A549 (cell line): ENCODE measurements around the gene C1QTNF12. TPM values are rescaled to one million over a fixed set of nuclear protein-coding genes. Genes with fewer than 3 reads are reported as not detected.

Experiments used
- ATAC-seq, 2 experiments: fragments of 200-7000 bp in 1 of 2; fragments of >200 bp in 1 of 2; cut with Nextera tagmentation in 1 of 2; cut with Tn5 transposase in 1 of 2; 3 replicates each; pipeline versions ENCODE4 v1.8.0 to v1.9.1; 2018 to 2020; ENCODE audit warnings: mild to moderate bottlenecking in 1 of 2, moderate library complexity in 1 of 2
- CTCF ChIA-PET: fragments of 300-600 bp; sonication (Branson Sonifier 250); formaldehyde crosslinking; extraction: SDS; loops from one replicate; lab custom pipeline; 2021; ENCODE audit warnings: antibody characterized with exemption, inconsistent platforms; lab: Yijun Ruan, JAX
- POLR2A ChIA-PET: fragments of 350-600 bp; formaldehyde crosslinking; extraction: SDS; loops from one replicate; lab custom pipeline; 2021; ENCODE audit warnings: antibody characterized with exemption, inconsistent platforms; lab: Yijun Ruan, JAX
- DNase-seq, 2 experiments: peaks; one replicate each; pipeline versions ENCODE4 v3.0.0 to v3.0.0-alpha.2; 2011 to 2016; ENCODE audit warnings: low read depth in 1 of 2, low spot score in 1 of 2
- FAIRE-seq: peaks from 2 replicates; lab custom pipeline; 2011; peaks lifted over from hg19 to GRCh38; lab: Jason Lieb, UNC
- H3K27ac ChIP-seq, 2 experiments: fragments of >200 bp; sonication (Bioruptor Twin); formaldehyde crosslinking; 3 replicates each; pipeline ENCODE4 v1.5.1; 2016 to 2017
- H3K4me1 ChIP-seq: fragments of >200 bp; sonication (Bioruptor Twin); formaldehyde crosslinking; 3 replicates; pipeline ENCODE4 v1.6.1; 2016
- H3K4me2 ChIP-seq: fragments of >200 bp; sonication (Bioruptor Twin); formaldehyde crosslinking; 3 replicates; pipeline ENCODE4 v1.6.1; 2016
- H3K4me3 ChIP-seq: fragments of >200 bp; sonication (Bioruptor Twin); formaldehyde crosslinking; 3 replicates; pipeline ENCODE4 v1.5.1; 2016
- H3K9me3 ChIP-seq: fragments of >200 bp; sonication (Bioruptor Twin); formaldehyde crosslinking; 3 replicates; pipeline ENCODE4 v1.6.1; 2016
- BHLHE40 ChIP-seq: IDR thresholded peaks from 2 replicates; pipeline ENCODE4 v1.6.1; 2012; ENCODE audit warnings: low read depth, low read length, inconsistent platforms
- CBX8 ChIP-seq: fragments of 200-600 bp; sonication (generic); IDR thresholded peaks from 2 replicates; pipeline ENCODE4 v1.6.1; 2016
- CEBPB ChIP-seq, 2 experiments: fragments of >200 bp in 1 of 2; sonication (Bioruptor Twin) in 1 of 2; formaldehyde crosslinking in 1 of 2; IDR thresholded peaks; 2 replicates each; pipeline ENCODE4 v1.6.1; 2012 to 2016
- CHD2 ChIP-seq: fragments of 150-350 bp; IDR thresholded peaks from 2 replicates; pipeline ENCODE4 v1.6.1; 2014; ENCODE audit warnings: low read length; ENCODE audit not compliant: partially characterized antibody
- CHD4 ChIP-seq: fragments of 200-600 bp; sonication (generic); IDR thresholded peaks from 2 replicates; pipeline ENCODE4 v1.6.1; 2016; ENCODE audit warnings: antibody characterized with exemption, mild to moderate bottlenecking, borderline replicate concordance
- ESRRA ChIP-seq: fragments of 150-350 bp; IDR thresholded peaks from 2 replicates; pipeline ENCODE4 v1.6.1; 2014; ENCODE audit warnings: mild to moderate bottlenecking, low read length, borderline replicate concordance
- FOSL2 ChIP-seq, 2 experiments: fragments of 450-650 bp in 1 of 2; fragments of >200 bp in 1 of 2; sonication (Bioruptor Twin) in 1 of 2; formaldehyde crosslinking; IDR thresholded peaks; 2 replicates each; pipeline versions ENCODE4 v1.5.0 to v1.6.1; 2016 to 2020; ENCODE audit warnings: mild to moderate bottlenecking in 1 of 2, moderate library complexity in 1 of 2
- FOXS1 ChIP-seq: fragments of 250-450 bp; sonication (Bioruptor Pico); IDR thresholded peaks from 2 replicates; pipeline ENCODE4 v1.5.0; 2020; ENCODE audit warnings: mild to moderate bottlenecking, moderate library complexity
- HDAC2 ChIP-seq: fragments of 200-600 bp; sonication (generic); IDR thresholded peaks from 2 replicates; pipeline ENCODE4 v1.6.1; 2016
- HEYL ChIP-seq: fragments of 250-450 bp; sonication (Bioruptor Pico); IDR thresholded peaks from 2 replicates; pipeline ENCODE4 v1.8.0; 2021; ENCODE audit warnings: mild to moderate bottlenecking, moderate library complexity
- HOXA7 ChIP-seq: fragments of 250-450 bp; sonication (Bioruptor Pico); IDR thresholded peaks from 2 replicates; pipeline ENCODE4 v1.5.0; 2020; ENCODE audit warnings: mild to moderate bottlenecking, moderate library complexity
- HOXB5 ChIP-seq: fragments of 250-450 bp; sonication (Bioruptor Pico); IDR thresholded peaks from 2 replicates; pipeline ENCODE4 v1.5.0; 2020; ENCODE audit warnings: mild to moderate bottlenecking, moderate library complexity
- JUN ChIP-seq, 2 experiments: fragments of >200 bp; sonication (Bioruptor Twin); formaldehyde crosslinking; IDR thresholded peaks; 2 replicates in 1 of 2; 3 replicates in 1 of 2; pipeline ENCODE4 v1.6.1; 2016 to 2017
- JUNB ChIP-seq: fragments of >200 bp; sonication (Bioruptor Twin); formaldehyde crosslinking; IDR thresholded peaks from 2 replicates; pipeline ENCODE4 v1.6.1; 2016
- KDM1A ChIP-seq: fragments of 200-600 bp; sonication (generic); IDR thresholded peaks from 2 replicates; pipeline ENCODE4 v1.6.1; 2016; ENCODE audit warnings: low read depth, mild to moderate bottlenecking
- KDM5A ChIP-seq: fragments of 200-600 bp; sonication (generic); IDR thresholded peaks from 2 replicates; pipeline ENCODE4 v1.6.1; 2016; ENCODE audit warnings: antibody characterized with exemption, mild to moderate bottlenecking
- MAFK ChIP-seq: fragments of 450-650 bp; IDR thresholded peaks from 2 replicates; pipeline ENCODE4 v1.6.1; 2014; ENCODE audit not compliant: partially characterized antibody
- MAZ ChIP-seq: fragments of 150-350 bp; IDR thresholded peaks from 2 replicates; pipeline ENCODE4 v1.6.1; 2014; ENCODE audit warnings: antibody characterized with exemption, low read depth, low read length, borderline replicate concordance
- MYC ChIP-seq: IDR thresholded peaks from 2 replicates; pipeline ENCODE4 v1.6.1; 2012; ENCODE audit warnings: mild to moderate bottlenecking, inconsistent platforms, low read length, improper control_type of control experiment, borderline replicate concordance
- NR3C1 ChIP-seq: fragments of >200 bp; sonication (Bioruptor Twin); formaldehyde crosslinking; IDR thresholded peaks from 3 replicates; pipeline ENCODE4 v1.6.1; 2017
- PHF8 ChIP-seq: fragments of 200-600 bp; sonication (generic); IDR thresholded peaks from 2 replicates; pipeline ENCODE4 v1.6.1; 2016; ENCODE audit warnings: low read depth, mild to moderate bottlenecking, antibody characterized with exemption, moderate library complexity, borderline replicate concordance
- POLR2A ChIP-seq: IDR thresholded peaks from 2 replicates; pipeline ENCODE4 v1.6.1; 2012; ENCODE audit warnings: mild to moderate bottlenecking, low read length
- POLR2AphosphoS2 ChIP-seq: conservative IDR thresholded peaks from 2 replicates; pipeline ENCODE4 v1.6.1; 2012; ENCODE audit warnings: low read length, improper control_type of control experiment, inconsistent platforms
- RCOR1 ChIP-seq: fragments of 150-350 bp; IDR thresholded peaks from 2 replicates; pipeline ENCODE4 v1.6.1; 2014; ENCODE audit warnings: antibody characterized with exemption, low read length, low read depth
- RNF2 ChIP-seq: fragments of 200-600 bp; sonication (generic); IDR thresholded peaks from 2 replicates; pipeline ENCODE4 v1.6.1; 2016; ENCODE audit warnings: low read depth, mild to moderate bottlenecking, antibody characterized with exemption, moderate library complexity, borderline replicate concordance
- SMC3 ChIP-seq: fragments of >200 bp; sonication (Bioruptor Twin); formaldehyde crosslinking; IDR thresholded peaks from 3 replicates; pipeline ENCODE4 v1.6.1; 2018; ENCODE audit warnings: inconsistent platforms
- ZC3H11A ChIP-seq: fragments of 450-650 bp; IDR thresholded peaks from 2 replicates; pipeline ENCODE4 v1.6.1; 2014; ENCODE audit warnings: antibody characterized with exemption, mild to moderate bottlenecking
- WGBS: methylation state at CpG from one replicate; pipeline ENCODE4 v1.1.6; 2017; ENCODE audit errors: missing lambda C conversion rate; 5-methylcytosine and 5-hydroxymethylcytosine counted together
- polyA plus RNA-seq, 4 experiments: library from polyadenylated mRNA; depleted of rRNA in 3 of 4; stranded (reverse); fragments of >200 nt; fragmentation: RNase III in 1 of 4; extraction: RNeasy Plus Mini Kit Qiagen cat#74134 plus additional on column Dnase treatment in 1 of 4; gene quantifications; 2 replicates in 3 of 4; 3 replicates in 1 of 4; pipeline ENCODE4 v1.2.3, GENCODE V29; 2011 to 2017
- TF ChIP-seq, protein P1 (sequence below): fragments of 250-450 bp; sonication (Bioruptor Pico); IDR thresholded peaks from 2 replicates; pipeline ENCODE4 v1.5.0; 2020; ENCODE audit warnings: low read depth, mild to moderate bottlenecking, moderate library complexity
- TF ChIP-seq, protein P2 (sequence below): IDR thresholded peaks from 2 replicates; pipeline ENCODE4 v1.6.1; 2012; ENCODE audit warnings: low read depth, borderline replicate concordance
- TF ChIP-seq, protein P3 (sequence below): IDR thresholded peaks from 2 replicates; pipeline ENCODE4 v1.6.1; 2012

The C1QTNF12 gene
- polyA plus RNA-seq, 2 of the 4 experiments (the other 2 are of a cell fraction) = 0.47 to 0.83 TPM

DNA sequence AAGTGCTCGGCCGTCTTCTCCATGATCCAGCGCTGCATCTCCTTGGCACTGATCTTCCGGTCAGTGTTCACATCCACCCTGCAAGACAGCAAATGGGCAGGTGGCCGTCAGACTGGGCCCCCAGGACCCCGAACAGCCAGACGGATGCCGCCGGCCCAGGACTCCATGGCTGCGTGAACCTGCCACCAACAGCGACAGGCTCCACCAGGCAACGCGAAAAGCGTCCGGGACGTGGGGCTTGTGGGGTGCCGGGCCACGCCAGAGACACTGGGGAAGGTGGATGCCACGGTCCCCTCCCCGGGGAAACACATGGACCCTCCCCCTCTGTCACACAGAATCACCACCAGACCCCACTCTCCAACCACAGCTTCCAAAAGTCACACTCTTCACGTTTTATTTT, 22.6 kb downstream of the C1QTNF12 start:
- Histone ChIP-seq H3K9me3 (no peaks in the 10 kb centered on the region), H3K27ac (no peak overlapping the region), H3K4me1 (no peaks in the 10 kb centered on the region), H3K4me3 (no peak overlapping the region), H3K4me2 (no peak overlapping the region)
- TF ChIP-seq HOXB5 (CRISPR knock-in tag) = no peak
- no peak for TF ChIP-seq KDM5A
- TF ChIP-seq JUNB = no peak
- TF ChIP-seq ESRRA = no peak
- no peak for TF ChIP-seq MAZ
- TF ChIP-seq KDM1A = no peak
- TF ChIP-seq, protein P1, sequence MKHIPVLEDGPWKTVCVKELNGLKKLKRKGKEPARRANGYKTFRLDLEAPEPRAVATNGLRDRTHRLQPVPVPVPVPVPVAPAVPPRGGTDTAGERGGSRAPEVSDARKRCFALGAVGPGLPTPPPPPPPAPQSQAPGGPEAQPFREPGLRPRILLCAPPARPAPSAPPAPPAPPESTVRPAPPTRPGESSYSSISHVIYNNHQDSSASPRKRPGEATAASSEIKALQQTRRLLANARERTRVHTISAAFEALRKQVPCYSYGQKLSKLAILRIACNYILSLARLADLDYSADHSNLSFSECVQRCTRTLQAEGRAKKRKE = no peak
- no peak for TF ChIP-seq MAFK
- no peak for TF ChIP-seq CHD2
- TF ChIP-seq RCOR1 = no peak
- TF ChIP-seq HOXA7 = no peak
- no peak for TF ChIP-seq SMC3
- no peak for TF ChIP-seq PHF8
- TF ChIP-seq CHD4 = no peak
- no peak for TF ChIP-seq RNF2
- no peak for FAIRE-seq
- 91% methylated on average over 8 of the region's 21 CpGs for WGBS
- no peak for ATAC-seq
- no peak for DNase-seq
- ChIA-PET POLR2A (no interaction called here), CTCF (interaction anchor here (1.7 to 4.2 kb wide), 2 partner anchors 101 to 102 kb away, joined by 4 to 31 read pairs; no protein-coding TSS in a partner anchor)

DNA sequence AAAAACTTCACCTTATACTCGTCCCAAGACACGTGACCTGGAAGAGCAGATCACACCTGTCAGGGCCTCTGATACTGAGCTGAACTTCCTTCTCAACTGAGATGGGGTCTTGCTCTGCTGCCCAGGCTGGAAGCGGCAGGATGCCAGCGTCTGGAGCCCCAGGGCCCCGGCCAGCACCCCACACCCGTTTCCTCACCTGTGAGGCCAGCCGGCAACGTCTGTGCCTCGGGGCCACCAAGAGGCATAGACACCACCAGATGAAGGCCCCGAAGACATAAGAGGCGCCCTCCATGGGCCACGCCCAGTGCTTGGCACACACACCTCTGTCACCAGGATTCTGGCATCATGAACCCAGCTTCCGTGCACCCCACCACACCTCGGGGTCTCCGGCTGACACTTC, 23.2 kb downstream of the C1QTNF12 start:
- Histone ChIP-seq H3K4me1 (no peaks in the 10 kb centered on the region), H3K4me2 (no peak overlapping the region), H3K27ac (no peak overlapping the region), H3K4me3 (no peak overlapping the region), H3K9me3 (no peaks in the 10 kb centered on the region)
- ChIA-PET CTCF (interaction anchor here (0.9 to 1.7 kb wide), 2 partner anchors 101 to 102 kb away, joined by 4 read pairs; no protein-coding TSS in a partner anchor), POLR2A (no interaction called here)
- TF ChIP-seq JUN (IDR thresholded peaks at IDR 0.05) (no peak), ZC3H11A (no peak), CHD2 (no peak)
- WGBS = 97% methylated on average over 6 of the region's 15 CpGs
- no peak for FAIRE-seq
- ATAC-seq = no peak
- no peak for DNase-seq

DNA sequence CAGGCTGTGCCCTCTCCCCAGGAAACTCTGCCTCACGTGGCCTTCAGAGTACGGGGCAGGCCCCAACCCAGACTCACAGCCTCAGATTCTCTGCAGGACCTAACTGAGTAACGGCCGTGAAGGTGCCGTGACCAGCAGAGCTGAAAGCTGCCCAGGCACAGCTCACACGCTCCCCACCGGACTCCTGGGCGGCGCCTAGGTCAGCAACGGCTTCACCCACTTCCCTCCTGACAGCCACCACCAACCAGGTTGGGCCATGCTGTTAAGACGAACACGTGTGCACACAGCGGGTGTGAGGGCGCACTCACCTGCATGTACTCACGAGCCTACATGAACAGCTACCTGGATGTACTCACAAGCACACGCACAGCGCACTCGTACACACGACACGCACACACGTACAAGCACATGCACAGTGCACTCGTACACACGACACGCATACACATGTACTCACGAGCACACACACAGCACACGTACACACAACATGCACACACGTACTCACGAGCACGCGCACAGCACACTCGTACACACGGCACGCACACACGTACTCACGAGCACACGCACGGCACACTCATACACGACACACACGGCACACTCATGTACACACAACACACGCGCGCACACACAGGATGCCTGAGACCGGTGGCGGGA, 23.8 kb downstream of the C1QTNF12 start:
- FAIRE-seq (no peak), DNase-seq (no peak), ATAC-seq (no peak)
- POLR2A ChIA-PET = no interaction called here
- H3K4me3 ChIP-seq = no peak overlapping the region
- no peak overlapping the region for H3K4me2 ChIP-seq
- TF ChIP-seq MYC (no peak), BHLHE40 (no peak), CEBPB (IDR thresholded peaks at IDR 0.05) (no peak), FOSL2 (IDR thresholded peaks at IDR 0.05) (no peak), FOSL2 (CRISPR knock-in tag; IDR thresholded peaks at IDR 0.05) (no peak), POLR2AphosphoS2 (no peak), NR3C1 (no peak), HEYL (CRISPR knock-in tag) (no peak), HDAC2 (no peak), JUNB (no peak), POLR2A (no peak), FOXS1 (CRISPR knock-in tag) (no peak), PHF8 (no peak), CBX8 (no peak)
- TF ChIP-seq, protein P2, sequence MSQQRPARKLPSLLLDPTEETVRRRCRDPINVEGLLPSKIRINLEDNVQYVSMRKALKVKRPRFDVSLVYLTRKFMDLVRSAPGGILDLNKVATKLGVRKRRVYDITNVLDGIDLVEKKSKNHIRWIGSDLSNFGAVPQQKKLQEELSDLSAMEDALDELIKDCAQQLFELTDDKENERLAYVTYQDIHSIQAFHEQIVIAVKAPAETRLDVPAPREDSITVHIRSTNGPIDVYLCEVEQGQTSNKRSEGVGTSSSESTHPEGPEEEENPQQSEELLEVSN = no peak
- TF ChIP-seq, protein P3, sequence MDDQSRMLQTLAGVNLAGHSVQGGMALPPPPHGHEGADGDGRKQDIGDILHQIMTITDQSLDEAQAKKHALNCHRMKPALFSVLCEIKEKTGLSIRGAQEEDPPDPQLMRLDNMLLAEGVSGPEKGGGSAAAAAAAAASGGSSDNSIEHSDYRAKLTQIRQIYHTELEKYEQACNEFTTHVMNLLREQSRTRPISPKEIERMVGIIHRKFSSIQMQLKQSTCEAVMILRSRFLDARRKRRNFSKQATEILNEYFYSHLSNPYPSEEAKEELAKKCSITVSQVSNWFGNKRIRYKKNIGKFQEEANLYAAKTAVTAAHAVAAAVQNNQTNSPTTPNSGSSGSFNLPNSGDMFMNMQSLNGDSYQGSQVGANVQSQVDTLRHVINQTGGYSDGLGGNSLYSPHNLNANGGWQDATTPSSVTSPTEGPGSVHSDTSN = no peak
- TF ChIP-seq, all 56 proteins: peak for 0
- H3K4me1 ChIP-seq = no peaks in the 10 kb centered on the region
- CTCF ChIA-PET = interaction anchor here (0.9 to 1.7 kb wide), 2 partner anchors 100 to 101 kb away, joined by 4 read pairs; no protein-coding TSS in a partner anchor
- H3K9me3 ChIP-seq = no peaks in the 10 kb centered on the region
- 99% methylated on average over 32 of the region's 44 CpGs for WGBS
- H3K27ac ChIP-seq = no peak overlapping the region
